KMS-11 (cell line): ENCODE measurements around the gene SH3PXD2B.
A peak's percentile ranks its signal among the peaks of the same experiment; 100 is the strongest.
"Not testable (repeated sequence)": the region's sequence is repeated elsewhere in the genome, so short reads cannot be mapped to it uniquely, and the experiment has no call there.

Source experiments
- H2AFZ ChIP-seq: fragments of 200-600 bp; sonication (generic); 2 replicates; pipeline ENCODE4 v1.6.1; 2016; ENCODE audit warnings: antibody characterized with exemption, mixed run types, low read depth
- H3K27ac ChIP-seq: fragments of 200-600 bp; sonication (generic); 2 replicates; pipeline ENCODE4 v1.6.1; 2016; ENCODE audit warnings: mild to moderate bottlenecking, mixed run types
- H3K27me3 ChIP-seq: fragments of 200-600 bp; sonication (generic); 2 replicates; pipeline ENCODE4 v1.6.1; 2017; ENCODE audit warnings: mild to moderate bottlenecking, low read depth, mixed run types, moderate library complexity; ENCODE audit not compliant: insufficient read depth
- H3K36me3 ChIP-seq: fragments of 200-600 bp; sonication (generic); 2 replicates; pipeline ENCODE4 v1.6.1; 2017; ENCODE audit warnings: mild to moderate bottlenecking, mixed run types; ENCODE audit not compliant: insufficient read depth
- H3K4me1 ChIP-seq: fragments of 200-600 bp; sonication (generic); 2 replicates; pipeline ENCODE4 v1.6.1; 2016; ENCODE audit warnings: mild to moderate bottlenecking, low read depth, mixed run types; ENCODE audit not compliant: poor library complexity, severe bottlenecking
- H3K4me2 ChIP-seq: fragments of 200-600 bp; sonication (generic); 2 replicates; pipeline ENCODE4 v1.7.0; 2016; ENCODE audit warnings: mild to moderate bottlenecking, mixed run types
- H3K4me3 ChIP-seq: fragments of 200-600 bp; sonication (generic); IDR thresholded peaks from 2 replicates; pipeline ENCODE4 v1.6.1; 2017; ENCODE audit warnings: low read depth, low read length, mixed read lengths; ENCODE audit not compliant: insufficient read depth
- H3K79me2 ChIP-seq: fragments of 200-600 bp; sonication (generic); 2 replicates; pipeline ENCODE4 v1.6.1; 2016; ENCODE audit warnings: low read depth, mixed run types; ENCODE audit not compliant: insufficient read depth
- H3K9ac ChIP-seq: fragments of 200-600 bp; sonication (generic); 2 replicates; pipeline ENCODE4 v1.6.1; 2016; ENCODE audit warnings: mild to moderate bottlenecking, mixed run types
- H4K20me1 ChIP-seq: fragments of 200-600 bp; sonication (generic); 2 replicates; pipeline ENCODE4 v1.6.1; 2016; ENCODE audit warnings: mild to moderate bottlenecking, mixed run types; ENCODE audit not compliant: insufficient read depth
- TF ChIP-seq, protein P1 (sequence below): fragments of 200-600 bp; sonication (generic); conservative IDR thresholded peaks from 2 replicates; pipeline ENCODE4 v1.6.1; 2017; ENCODE audit warnings: low read depth, mild to moderate bottlenecking, antibody characterized with exemption, low read length, moderate library complexity, mixed read lengths

Gene SH3PXD2B

DNA sequence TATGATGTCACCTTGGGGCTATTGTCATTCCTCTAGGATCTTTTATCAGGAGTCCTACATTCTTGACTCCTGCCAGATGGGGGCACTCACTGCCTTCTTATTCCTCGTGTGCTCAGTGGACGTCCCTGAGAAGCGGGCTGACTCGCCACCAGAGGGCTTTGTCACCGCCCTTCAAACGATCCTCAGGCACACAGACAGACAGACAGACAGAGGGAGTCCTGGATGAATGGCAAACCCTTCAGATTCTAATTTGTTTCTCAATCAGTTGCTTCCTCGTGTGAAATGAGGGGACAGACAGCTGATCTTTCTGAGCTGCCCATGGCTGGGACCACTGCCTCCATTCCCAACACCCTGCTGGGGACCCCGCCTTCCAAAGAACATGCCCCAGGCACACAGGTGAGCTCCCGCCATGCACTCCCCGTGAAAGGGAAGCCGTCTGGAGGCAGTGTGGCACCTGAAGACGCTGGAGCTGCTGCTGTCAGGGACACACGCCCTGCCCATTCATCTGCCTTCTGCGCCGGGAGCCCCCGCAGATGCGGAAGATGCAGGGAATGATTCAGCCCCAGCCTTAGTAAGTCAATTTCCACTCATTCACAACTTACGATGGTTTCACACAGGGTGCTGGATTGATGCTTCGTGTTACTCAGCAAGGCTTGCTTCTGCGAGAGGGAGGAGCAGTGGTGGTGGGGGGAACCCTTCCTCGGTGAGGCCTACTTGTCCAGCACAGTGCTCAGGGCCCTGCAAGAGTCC, 24.9 kb upstream of the SH3PXD2B start:
- H3K4me2 ChIP-seq = no peak overlapping the region
- H3K79me2 ChIP-seq = no peaks in the 10 kb centered on the region
- H4K20me1 ChIP-seq = no peaks in the 10 kb centered on the region
- no peaks in the 10 kb centered on the region for H3K27me3 ChIP-seq
- no peak overlapping the region for H3K4me3 ChIP-seq
- H3K4me1 ChIP-seq = no peaks in the 10 kb centered on the region
- no peak overlapping the region for H3K9ac ChIP-seq
- H3K27ac ChIP-seq = no peak overlapping the region
- H2AFZ ChIP-seq = peak overlapping the region; percentile 47; the same call in 1 of the 2 replicates
- TF ChIP-seq, protein P1, sequence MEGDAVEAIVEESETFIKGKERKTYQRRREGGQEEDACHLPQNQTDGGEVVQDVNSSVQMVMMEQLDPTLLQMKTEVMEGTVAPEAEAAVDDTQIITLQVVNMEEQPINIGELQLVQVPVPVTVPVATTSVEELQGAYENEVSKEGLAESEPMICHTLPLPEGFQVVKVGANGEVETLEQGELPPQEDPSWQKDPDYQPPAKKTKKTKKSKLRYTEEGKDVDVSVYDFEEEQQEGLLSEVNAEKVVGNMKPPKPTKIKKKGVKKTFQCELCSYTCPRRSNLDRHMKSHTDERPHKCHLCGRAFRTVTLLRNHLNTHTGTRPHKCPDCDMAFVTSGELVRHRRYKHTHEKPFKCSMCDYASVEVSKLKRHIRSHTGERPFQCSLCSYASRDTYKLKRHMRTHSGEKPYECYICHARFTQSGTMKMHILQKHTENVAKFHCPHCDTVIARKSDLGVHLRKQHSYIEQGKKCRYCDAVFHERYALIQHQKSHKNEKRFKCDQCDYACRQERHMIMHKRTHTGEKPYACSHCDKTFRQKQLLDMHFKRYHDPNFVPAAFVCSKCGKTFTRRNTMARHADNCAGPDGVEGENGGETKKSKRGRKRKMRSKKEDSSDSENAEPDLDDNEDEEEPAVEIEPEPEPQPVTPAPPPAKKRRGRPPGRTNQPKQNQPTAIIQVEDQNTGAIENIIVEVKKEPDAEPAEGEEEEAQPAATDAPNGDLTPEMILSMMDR = peak; percentile 75
- no peaks in the 10 kb centered on the region for H3K36me3 ChIP-seq

DNA sequence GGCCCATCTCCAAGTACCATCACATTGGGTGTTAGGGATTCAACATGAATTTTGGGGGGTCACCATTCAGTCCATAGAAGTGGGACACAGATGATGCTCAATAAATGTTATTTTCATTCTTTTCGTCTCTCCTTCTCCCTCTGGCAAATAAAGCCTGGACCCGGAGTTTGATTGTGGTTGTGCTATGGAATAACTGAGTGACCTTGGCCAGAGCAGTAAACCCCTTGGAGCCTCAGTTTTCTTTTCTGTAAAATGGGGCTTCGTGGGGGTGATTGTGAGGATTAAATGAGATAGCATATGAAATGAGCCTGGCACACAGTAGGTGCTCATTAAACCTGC, 24.3 kb upstream of the SH3PXD2B start:
- H4K20me1 ChIP-seq, H3K79me2 ChIP-seq, H3K4me3 ChIP-seq, H3K4me1 ChIP-seq, H3K9ac ChIP-seq, H3K4me2 ChIP-seq, H2AFZ ChIP-seq, H3K27me3 ChIP-seq, H3K27ac ChIP-seq, H3K36me3 ChIP-seq: not testable (repeated sequence)

DNA sequence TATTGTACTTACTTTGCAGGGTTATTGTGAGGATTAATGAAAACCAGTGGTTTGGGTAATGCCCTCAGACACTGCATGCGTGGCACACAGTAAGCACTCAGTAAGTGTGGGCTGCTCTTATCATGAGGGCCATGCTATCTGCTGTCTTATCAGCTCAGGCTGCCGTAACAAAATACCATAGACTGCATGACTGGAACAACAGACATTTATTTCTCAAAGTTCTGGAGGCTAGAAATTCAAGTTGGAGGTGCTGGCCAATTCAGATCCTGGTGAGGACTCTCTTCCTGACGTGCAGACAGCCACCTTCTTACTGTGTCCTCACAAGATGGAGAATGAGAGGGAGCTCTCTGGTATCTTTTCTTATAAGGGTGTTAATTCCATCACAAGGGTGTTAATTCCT, 23.9 kb upstream of the SH3PXD2B start:
- H3K27ac ChIP-seq = no peak overlapping the region
- H3K4me3 ChIP-seq = no peak overlapping the region
- H4K20me1 ChIP-seq = no peaks in the 10 kb centered on the region
- no peak overlapping the region for H2AFZ ChIP-seq
- TF ChIP-seq, protein P1 = no peak
- H3K9ac ChIP-seq = no peak overlapping the region
- no peaks in the 10 kb centered on the region for H3K79me2 ChIP-seq
- H3K36me3 ChIP-seq = no peaks in the 10 kb centered on the region
- H3K27me3 ChIP-seq = no peaks in the 10 kb centered on the region
- H3K4me2 ChIP-seq = no peak overlapping the region
- H3K4me1 ChIP-seq = no peaks in the 10 kb centered on the region

DNA sequence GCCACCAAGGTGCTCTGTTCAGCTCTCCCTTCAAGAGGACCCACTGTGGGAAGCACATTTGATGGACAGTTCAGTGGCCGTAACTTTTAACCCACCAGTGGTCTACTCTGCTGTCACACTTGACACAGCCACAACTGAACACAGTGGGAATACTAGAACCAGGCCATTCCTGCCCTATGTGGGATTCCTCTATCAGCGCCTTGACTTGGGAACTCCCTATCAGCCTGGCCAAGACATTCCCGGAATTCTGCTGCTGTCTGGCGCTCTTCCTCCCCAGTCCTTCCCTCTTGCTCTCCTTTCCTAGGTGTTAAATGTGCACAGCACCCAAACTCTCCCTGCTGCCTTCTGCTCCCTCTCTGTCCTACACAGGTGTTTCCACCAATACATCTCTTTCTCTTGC, 23.1 kb upstream of the SH3PXD2B start:
- Histone ChIP-seq H3K4me1 (no peaks in the 10 kb centered on the region), H3K4me2 (no peak overlapping the region), H4K20me1 (no peaks in the 10 kb centered on the region), H3K4me3 (no peak overlapping the region), H2AFZ (no peak overlapping the region), H3K27me3 (no peaks in the 10 kb centered on the region), H3K79me2 (no peaks in the 10 kb centered on the region), H3K27ac (no peak overlapping the region), H3K36me3 (no peaks in the 10 kb centered on the region), H3K9ac (no peak overlapping the region)
- TF ChIP-seq, protein P1 = no peak

DNA sequence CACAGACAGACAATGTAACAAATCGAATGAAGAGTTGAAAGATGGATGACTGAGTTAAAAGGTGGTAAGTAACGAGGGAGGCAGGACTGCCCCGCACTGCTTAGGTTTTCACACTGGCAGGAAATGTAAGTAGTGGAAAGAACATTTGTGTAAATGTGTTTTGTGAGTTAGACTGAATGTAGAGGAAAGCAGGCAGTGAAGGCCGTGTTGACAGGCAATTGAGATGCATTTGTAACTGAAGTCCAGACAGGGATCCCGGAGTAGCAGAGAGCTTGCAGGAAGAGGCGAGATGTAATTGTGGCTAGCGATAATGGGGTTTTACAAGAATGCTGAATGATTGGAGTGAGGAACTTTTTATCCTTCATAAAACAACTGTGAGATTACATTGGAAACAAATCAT, 20.0 kb upstream of the SH3PXD2B start:
- Histone ChIP-seq H3K4me1 (no peaks in the 10 kb centered on the region), H2AFZ (no peak overlapping the region), H3K27me3 (no peaks in the 10 kb centered on the region), H3K27ac (no peak overlapping the region), H3K9ac (no peak overlapping the region), H4K20me1 (no peaks in the 10 kb centered on the region), H3K4me3 (no peak overlapping the region), H3K79me2 (no peaks in the 10 kb centered on the region), H3K4me2 (no peak overlapping the region), H3K36me3 (no peaks in the 10 kb centered on the region)
- TF ChIP-seq, protein P1 = no peak
